Subcutaneous preadipocyte (primary cell): Measurements from ENCODE around the gene METTL23. TPM values are rescaled to one million over a fixed set of nuclear protein-coding genes. Genes with fewer than 3 reads are reported as not detected.

Experiments used
- small RNA-seq: library from RNA; depleted of rRNA; stranded (forward); fragments of <200 nt; gene quantifications from one replicate; pipeline ENCODE3, GENCODE V24; 2012
- total RNA-seq: library from RNA; depleted of rRNA; stranded (reverse); fragments of >200 nt; gene quantifications from 2 replicates; pipeline ENCODE4 v1.2.3, GENCODE V29; 2012

METTL23 gene
- 21.7 and 26.2 TPM in 2 replicates for total RNA-seq

GRCh38 chr17:76726776-76727718 lies at the start of gene METTL23:
METTL23 (plus strand) TSS chr17:76726839; CDS start chr17:76729711, 2,872 bp downstream.

GRCh38 chr17:76710863-76711611 lies 15.6 kb upstream of the METTL23 start, which contains the start of gene MXRA7:
MXRA7 (minus strand) TSS chr17:76710965; CDS start chr17:76710946, 19 bp downstream.

GRCh38 chr17:76726231-76726775 lies 336 bp upstream of the METTL23 start, which contains the start of gene JMJD6:
JMJD6 (minus strand) TSS chr17:76726606; CDS start chr17:76726475, 131 bp downstream.

GRCh38 chr17:76737082-76737675 lies 10.5 kb downstream of the METTL23 start, which contains the start of gene SRSF2:
SRSF2 (minus strand) TSS chr17:76737331; CDS start chr17:76737160, 171 bp downstream.

GRCh38 chr17:76737676-76738467 lies 11.2 kb downstream of the METTL23 start, which contains the start of gene MFSD11:
MFSD11 (plus strand) TSS chr17:76738119; CDS start chr17:76738353, 234 bp downstream.

Small RNA genes within 50 kb of the gene (small RNA-seq; reads per million reads assigned to genes)
- gene AC005837.3 (not detected), gene RF02271 (not detected), gene RNU6-97P (not detected), gene RNY4P36 (not detected)

Other genes starting within 250 kb of the METTL23 start
- 1.1 and 5.1 TPM in 2 replicates for gene RHBDF2, start 225.4 kb upstream of the METTL23 start, total RNA-seq
- gene CYGB, start 189.1 kb upstream of the METTL23 start, total RNA-seq: 13.9 and 19.1 TPM in 2 replicates
- 4.0 and 4.1 TPM in 2 replicates for gene PRCD, start 186.8 kb upstream of the METTL23 start, total RNA-seq
- 0.20 TPM in 1 of 2 replicates, not detected in the other for gene ST6GALNAC2, start 141.0 kb upstream of the METTL23 start, total RNA-seq
- gene ST6GALNAC1, start 83.1 kb upstream of the METTL23 start, total RNA-seq: not detected in 2 replicates
- gene MXRA7, start 15.9 kb upstream of the METTL23 start, total RNA-seq: 192 and 250 TPM in 2 replicates
- gene JMJD6, start 233 bp upstream of the METTL23 start, total RNA-seq: 11.8 and 15.6 TPM in 2 replicates
- 163 and 201 TPM in 2 replicates for gene SRSF2, start 10.5 kb downstream of the METTL23 start, total RNA-seq
- 23.1 and 23.9 TPM in 2 replicates for gene MFSD11, start 11.3 kb downstream of the METTL23 start, total RNA-seq
- 0.20 and 0.37 TPM in 2 replicates for gene MGAT5B, start 141.6 kb downstream of the METTL23 start, total RNA-seq